GM12864 (cell line): ENCODE results near the gene TNFAIP6.

Experiments used
- DNase-seq: peaks from one replicate; pipeline ENCODE4 v3.0.0-alpha.2; 2011; ENCODE audit warnings: low read depth
- H3K4me3 ChIP-seq: 2 replicates; pipeline ENCODE4 v1.5.1; 2011; ENCODE audit warnings: mild to moderate bottlenecking, low read depth, low read length, control low read depth
- TF ChIP-seq, protein P1 (sequence below): IDR thresholded peaks from 2 replicates; pipeline ENCODE4 v1.5.1; 2011; ENCODE audit warnings: low read depth, mild to moderate bottlenecking, moderate library complexity, low read length, control low read depth, inconsistent platforms; ENCODE audit errors: missing control alignments

Gene TNFAIP6

DNA sequence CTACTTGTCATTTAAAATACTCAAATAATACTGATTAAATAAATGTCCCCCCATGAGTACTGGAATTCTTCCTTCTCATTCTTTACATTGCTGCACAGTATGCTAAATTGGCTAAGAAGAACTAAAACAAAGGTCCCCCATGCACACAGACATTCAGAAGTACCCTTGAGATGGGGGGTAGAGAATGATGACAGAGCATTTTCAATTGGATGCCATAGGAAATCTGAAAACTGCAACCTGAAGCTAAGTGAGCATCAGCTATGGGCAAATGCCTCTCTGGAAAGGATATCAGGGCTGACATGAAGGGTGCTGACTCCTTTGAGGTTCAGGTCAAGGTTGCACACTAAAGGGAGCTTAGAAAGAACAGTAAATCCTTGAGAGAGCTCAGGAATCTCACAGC is 10.1 kb upstream of the TNFAIP6 start:
- no peak overlapping the region for H3K4me3 ChIP-seq
- TF ChIP-seq, protein P1, sequence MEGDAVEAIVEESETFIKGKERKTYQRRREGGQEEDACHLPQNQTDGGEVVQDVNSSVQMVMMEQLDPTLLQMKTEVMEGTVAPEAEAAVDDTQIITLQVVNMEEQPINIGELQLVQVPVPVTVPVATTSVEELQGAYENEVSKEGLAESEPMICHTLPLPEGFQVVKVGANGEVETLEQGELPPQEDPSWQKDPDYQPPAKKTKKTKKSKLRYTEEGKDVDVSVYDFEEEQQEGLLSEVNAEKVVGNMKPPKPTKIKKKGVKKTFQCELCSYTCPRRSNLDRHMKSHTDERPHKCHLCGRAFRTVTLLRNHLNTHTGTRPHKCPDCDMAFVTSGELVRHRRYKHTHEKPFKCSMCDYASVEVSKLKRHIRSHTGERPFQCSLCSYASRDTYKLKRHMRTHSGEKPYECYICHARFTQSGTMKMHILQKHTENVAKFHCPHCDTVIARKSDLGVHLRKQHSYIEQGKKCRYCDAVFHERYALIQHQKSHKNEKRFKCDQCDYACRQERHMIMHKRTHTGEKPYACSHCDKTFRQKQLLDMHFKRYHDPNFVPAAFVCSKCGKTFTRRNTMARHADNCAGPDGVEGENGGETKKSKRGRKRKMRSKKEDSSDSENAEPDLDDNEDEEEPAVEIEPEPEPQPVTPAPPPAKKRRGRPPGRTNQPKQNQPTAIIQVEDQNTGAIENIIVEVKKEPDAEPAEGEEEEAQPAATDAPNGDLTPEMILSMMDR, result no peak
- DNase-seq, result no peak

DNA sequence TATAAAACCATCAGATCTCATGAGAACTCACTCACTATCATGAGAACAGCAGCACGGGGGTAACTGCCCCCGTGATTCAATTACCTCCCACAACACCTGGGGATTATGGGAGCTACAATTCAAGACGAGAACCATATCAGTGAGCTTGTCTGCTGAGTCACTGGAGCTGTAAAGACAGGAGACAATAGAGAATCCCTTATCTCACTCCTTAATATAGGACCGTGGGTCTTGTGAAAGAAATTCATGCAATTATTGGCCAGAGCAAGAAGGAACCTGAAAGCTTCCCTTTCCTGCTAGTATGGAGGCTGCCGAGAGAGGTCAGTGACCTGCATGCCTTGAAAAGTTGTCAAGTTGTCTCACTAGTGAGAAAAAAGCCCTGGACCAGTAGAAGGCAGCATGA is 9.5 kb upstream of the TNFAIP6 start:
- H3K4me3 ChIP-seq, result no peak overlapping the region
- TF ChIP-seq, protein P1, result no peak
- no peak for DNase-seq

DNA sequence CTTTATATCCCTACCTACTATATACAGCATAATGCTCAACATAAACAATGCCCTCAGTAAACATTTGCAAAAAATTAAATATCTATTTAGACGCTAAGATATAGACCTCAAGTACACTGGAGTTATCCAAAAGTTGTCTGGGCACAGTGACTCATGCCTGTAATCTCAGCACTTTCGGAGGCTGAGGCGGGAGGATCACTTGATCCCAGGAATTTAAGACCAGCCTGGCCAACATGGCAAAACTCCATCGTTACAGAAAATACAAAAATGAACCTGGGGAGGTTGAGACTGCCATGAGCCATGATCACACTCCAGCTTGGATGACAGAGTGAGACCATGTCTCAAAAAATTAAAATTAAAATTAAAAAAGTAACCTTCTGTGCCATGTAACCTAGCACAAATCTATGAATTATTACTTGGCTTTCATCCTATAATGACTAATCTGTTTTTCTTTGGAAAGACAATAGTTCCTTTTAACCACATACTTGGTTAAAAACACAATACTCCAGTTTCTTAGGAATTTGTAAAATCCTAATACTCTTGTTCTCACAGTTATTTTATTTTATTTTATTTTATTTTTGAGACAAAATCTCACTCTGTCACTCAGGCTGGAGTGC is 6.7 kb upstream of the TNFAIP6 start:
- no peak for DNase-seq

DNA sequence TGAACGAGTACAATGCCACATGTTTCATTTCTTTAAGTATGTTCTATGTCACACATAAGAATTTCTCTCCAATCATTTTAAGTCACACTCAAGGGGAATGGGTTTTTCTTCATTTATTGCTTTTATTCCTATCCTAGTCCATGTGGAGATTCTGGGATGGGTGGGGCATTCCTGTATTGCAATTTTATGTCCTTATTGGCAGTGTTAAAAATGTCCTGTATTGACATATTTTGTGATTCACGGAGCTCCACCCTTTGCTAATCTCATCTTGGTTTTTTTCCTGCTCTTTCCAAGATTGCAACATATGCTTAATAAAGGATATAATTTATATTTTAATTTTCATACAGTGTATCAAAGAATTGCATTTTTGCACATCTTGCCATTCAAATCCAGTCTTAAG is 3.4 kb upstream of the TNFAIP6 start:
- DNase-seq, result no peak
- no peak overlapping the region for H3K4me3 ChIP-seq
- TF ChIP-seq, protein P1, result no peak

More for the DNA sequence above, 6.7 kb upstream of the TNFAIP6 start:
- TF ChIP-seq, protein P1, result no peak
- H3K4me3 ChIP-seq, result no peak overlapping the region

DNA sequence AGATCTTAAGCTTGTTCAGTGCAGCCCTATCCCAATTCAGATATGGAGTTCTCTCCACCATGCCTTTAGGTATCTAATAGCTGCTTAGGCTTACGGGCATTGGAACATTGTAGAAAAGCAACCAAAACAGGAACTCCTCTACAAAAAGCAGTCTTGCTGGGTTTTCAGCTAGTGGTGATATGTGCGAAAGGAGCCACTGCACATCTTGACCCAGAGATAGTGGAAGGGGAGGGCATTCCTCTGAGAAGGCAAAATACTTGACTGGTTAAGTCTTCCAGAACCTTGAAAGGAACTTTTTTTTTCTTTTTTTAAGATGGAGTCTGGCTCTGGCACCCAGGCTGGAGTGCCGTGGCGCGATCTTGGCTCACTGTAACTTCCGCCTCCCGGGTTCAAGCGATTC is 2.6 kb upstream of the TNFAIP6 start:
- H3K4me3 ChIP-seq, result no peak overlapping the region
- DNase-seq, result no peak
- TF ChIP-seq, protein P1, result no peak

DNA sequence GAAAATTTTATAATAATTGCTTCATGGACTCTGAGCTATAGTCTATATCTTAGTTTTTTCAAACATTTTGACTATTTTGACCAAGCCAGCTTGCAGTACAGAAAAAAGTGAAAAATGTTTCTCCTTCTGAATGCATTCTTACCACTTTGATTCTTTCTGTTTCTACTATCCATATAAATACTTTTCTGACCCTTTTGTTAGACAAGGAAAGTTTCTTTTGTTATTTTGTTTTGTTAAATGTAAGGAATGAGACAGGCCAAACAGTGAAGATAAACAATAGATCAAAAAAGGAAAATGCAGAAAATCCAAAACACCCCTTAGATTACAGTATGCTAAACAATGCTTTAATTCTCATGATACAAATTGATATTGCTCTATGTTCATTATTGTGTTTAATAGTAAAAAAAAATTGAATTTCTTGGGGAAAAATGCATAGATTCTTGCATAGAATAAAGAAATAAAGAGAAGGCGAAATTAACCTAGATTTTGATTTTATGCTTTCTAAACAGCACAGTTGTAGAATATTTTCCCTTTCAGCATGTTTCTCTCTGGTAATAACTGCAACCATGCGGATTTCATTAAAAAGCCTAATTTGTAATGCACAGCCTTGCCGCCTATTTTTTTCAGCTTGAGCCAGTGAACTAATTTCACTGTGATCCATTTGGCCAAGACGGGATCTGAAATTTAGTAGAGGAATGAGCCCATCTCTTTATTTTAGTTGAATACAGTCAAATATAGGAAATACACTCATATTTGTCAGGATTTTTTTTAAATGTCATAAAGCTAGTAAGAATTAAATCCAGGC is 976 bp downstream of the TNFAIP6 start:
- H3K4me3 ChIP-seq, result no peak overlapping the region
- TF ChIP-seq, protein P1, result no peak
- DNase-seq, result no peak
